Measurements from ENCODE around the gene ATP5IF1. TPM values are rescaled to one million over a fixed set of nuclear protein-coding genes. Genes with fewer than 3 reads are reported as not detected.

Gene ATP5IF1
- total and polyA plus RNA-seq, 10 of the 15 experiments (the other 5 are each of a cell fraction or from before 2014, with no cell fraction given), result 253 to 1,210 (median 418) TPM

GRCh38 chr1:28282426-28283407, 46.8 kb downstream of the ATP5IF1 start:
- in situ Hi-C loops (cut with MboI) (no loop called here), intact Hi-C loops (cut with micrococcal nuclease; ENCODE audit: unreplicated experiment) (no loop called here)
- H3K36me3 ChIP-seq (ENCODE audit: control insufficient read depth in 2 of 2, insufficient read depth in 2 of 2, low read length in 1 of 2), result peaks cover 11 to 13% of the 10 kb centered on the region in 2 experiments; a peak in 3 of 4 replicates
- FAIRE-seq (no peak), ATAC-seq (no peak), DNase-seq (ENCODE audit: low read depth, low spot score) (no peak)
- 82% methylated on average over 14 of the region's 14 CpGs for WGBS (ENCODE audit: insufficient coverage, insufficient replicate concordance, low lambda C conversion rate, missing lambda C conversion rate)
- H4K20me1 ChIP-seq (ENCODE audit: control insufficient read depth, insufficient read depth), result no peaks in the 10 kb centered on the region
- no peak overlapping the region for H2AFZ ChIP-seq (ENCODE audit: control insufficient read depth, low read depth, low read length)
- SMC1A ChIA-PET (ENCODE audit: uncharacterized antibody, unreplicated experiment), result no interaction called here
- RAD21 ChIA-PET (ENCODE audit: unreplicated experiment), result no interaction called here
- no peak for TF ChIP-seq KLF5 (IDR thresholded peaks at IDR 0.05; ENCODE audit: partially characterized antibody)
- peak; percentile 24; the same call in 1 of the 2 replicates for TF ChIP-seq POLR2A (IDR thresholded peaks at IDR 0.05; ENCODE audit: low read depth, low read length)
- no peak for TF ChIP-seq NR2C1 (IDR thresholded peaks at IDR 0.05)
- no peak for TF ChIP-seq IRF4 (IDR thresholded peaks at IDR 0.05; ENCODE audit: low read depth, low read length)
- POLR2A ChIA-PET, result no interaction called here
- CTCF ChIA-PET, result no interaction called here
- H3K9ac ChIP-seq (ENCODE audit: control insufficient read depth, insufficient read depth, low read length), result no peak overlapping the region
- no peak overlapping the region for H3K4me2 ChIP-seq (ENCODE audit: control insufficient read depth, insufficient read depth)
- no peak overlapping the region for H3K27ac ChIP-seq (ENCODE audit: control insufficient read depth, insufficient read depth)
- no peak overlapping the region for H3K4me3 ChIP-seq
- H3K4me1 ChIP-seq (ENCODE audit: control insufficient read depth, insufficient read depth, low read length), result no peaks in the 10 kb centered on the region
- no peaks in the 10 kb centered on the region for H3K27me3 ChIP-seq (replicated peaks in 1 of 2; ENCODE audit: control insufficient read depth in 2 of 2, insufficient read depth in 2 of 2, low read length in 1 of 2)
- no peaks in the 10 kb centered on the region for H3K79me2 ChIP-seq (ENCODE audit: control insufficient read depth, insufficient read depth, low read length)
- BruUV-seq (replicated peaks), result no TSS peak
- no peaks in the 10 kb centered on the region for H3K9me3 ChIP-seq (replicated peaks; ENCODE audit: control insufficient read depth, insufficient read depth, low read length)

- Histone ChIP-seq H3K4me2 (ENCODE audit: control insufficient read depth, insufficient read depth) (no peak overlapping the region), H2AFZ (ENCODE audit: control insufficient read depth, low read depth, low read length) (no peak overlapping the region), H3K4me1 (ENCODE audit: control insufficient read depth, insufficient read depth, low read length) (no peaks in the 10 kb centered on the region), H3K27ac (ENCODE audit: control insufficient read depth, insufficient read depth) (no peak overlapping the region), H3K9me3 (replicated peaks; ENCODE audit: control insufficient read depth, insufficient read depth, low read length) (no peaks in the 10 kb centered on the region), H3K4me3 (no peak overlapping the region), H3K36me3 (ENCODE audit: control insufficient read depth in 2 of 2, insufficient read depth in 2 of 2, low read length in 1 of 2) (0 out of 4 replicates have a peak, but pooled peaks cover 2 to 4% of the 10 kb centered on the region in 2 experiments), H3K9ac (ENCODE audit: control insufficient read depth, insufficient read depth, low read length) (no peak overlapping the region), H3K79me2 (ENCODE audit: control insufficient read depth, insufficient read depth, low read length) (no peaks in the 10 kb centered on the region), H4K20me1 (ENCODE audit: control insufficient read depth, insufficient read depth) (no peaks in the 10 kb centered on the region), H3K27me3 (replicated peaks in 1 of 2; ENCODE audit: control insufficient read depth in 2 of 2, insufficient read depth in 2 of 2, low read length in 1 of 2) (no peaks in the 10 kb centered on the region)
- ChIA-PET RAD21 (ENCODE audit: unreplicated experiment) (no interaction called here), CTCF (interaction anchor here (1.2 to 2.1 kb wide), 2 partner anchors 15 to 37 kb away, joined by 5 read pairs; no protein-coding TSS in a partner anchor), POLR2A (interaction anchor here (1.0 kb wide), 1 partner anchor 10 kb away, joined by 3 read pairs; no protein-coding TSS in a partner anchor), SMC1A (ENCODE audit: uncharacterized antibody, unreplicated experiment) (interaction anchor here (2.0 kb wide), 1 partner anchor 10 kb away, joined by 6 read pairs; no protein-coding TSS in a partner anchor)
- FAIRE-seq, result no peak
- ATAC-seq, result no peak
- in situ Hi-C loops (cut with MboI) (no loop called here), intact Hi-C loops (cut with micrococcal nuclease; ENCODE audit: unreplicated experiment) (no loop called here)
- BruUV-seq (replicated peaks), result no TSS peak
- DNase-seq (ENCODE audit: low read depth, low spot score), result no peak
- 43% methylated on average over 2 of the region's 2 CpGs for WGBS (ENCODE audit: insufficient coverage, insufficient replicate concordance, low lambda C conversion rate, missing lambda C conversion rate)
- no peak for TF ChIP-seq SMAD1 (IDR thresholded peaks at IDR 0.05; ENCODE audit: low read depth, partially characterized antibody)
- no peak for TF ChIP-seq TARDBP (IDR thresholded peaks at IDR 0.05; ENCODE audit: borderline replicate concordance)
- TF ChIP-seq RCOR1 (conservative IDR thresholded peaks at IDR 0.05; ENCODE audit: low read depth, low read length), result no peak
- no peak for TF ChIP-seq LARP7 (IDR thresholded peaks at IDR 0.05)
- TF ChIP-seq ZNF24 (IDR thresholded peaks at IDR 0.05), result no peak
- TF ChIP-seq, protein P1, sequence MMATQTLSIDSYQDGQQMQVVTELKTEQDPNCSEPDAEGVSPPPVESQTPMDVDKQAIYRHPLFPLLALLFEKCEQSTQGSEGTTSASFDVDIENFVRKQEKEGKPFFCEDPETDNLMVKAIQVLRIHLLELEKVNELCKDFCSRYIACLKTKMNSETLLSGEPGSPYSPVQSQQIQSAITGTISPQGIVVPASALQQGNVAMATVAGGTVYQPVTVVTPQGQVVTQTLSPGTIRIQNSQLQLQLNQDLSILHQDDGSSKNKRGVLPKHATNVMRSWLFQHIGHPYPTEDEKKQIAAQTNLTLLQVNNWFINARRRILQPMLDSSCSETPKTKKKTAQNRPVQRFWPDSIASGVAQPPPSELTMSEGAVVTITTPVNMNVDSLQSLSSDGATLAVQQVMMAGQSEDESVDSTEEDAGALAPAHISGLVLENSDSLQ (IDR thresholded peaks at IDR 0.05), result no peak
- TF ChIP-seq PML (IDR thresholded peaks at IDR 0.05; ENCODE audit: low read length), result no peak
- no peak for TF ChIP-seq EZH2 (IDR thresholded peaks at IDR 0.05; ENCODE audit: borderline replicate concordance, control insufficient read depth, low read depth, low read length)
- no peak for TF ChIP-seq ZNF622 (IDR thresholded peaks at IDR 0.05)
- TF ChIP-seq PAX5 (IDR thresholded peaks at IDR 0.05; ENCODE audit: borderline replicate concordance, low read depth, low read length), result no peak
- TF ChIP-seq, protein P2, sequence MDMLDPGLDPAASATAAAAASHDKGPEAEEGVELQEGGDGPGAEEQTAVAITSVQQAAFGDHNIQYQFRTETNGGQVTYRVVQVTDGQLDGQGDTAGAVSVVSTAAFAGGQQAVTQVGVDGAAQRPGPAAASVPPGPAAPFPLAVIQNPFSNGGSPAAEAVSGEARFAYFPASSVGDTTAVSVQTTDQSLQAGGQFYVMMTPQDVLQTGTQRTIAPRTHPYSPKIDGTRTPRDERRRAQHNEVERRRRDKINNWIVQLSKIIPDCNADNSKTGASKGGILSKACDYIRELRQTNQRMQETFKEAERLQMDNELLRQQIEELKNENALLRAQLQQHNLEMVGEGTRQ (IDR thresholded peaks at IDR 0.05; ENCODE audit: borderline replicate concordance, low read depth, low read length), result no peak
- no peak for TF ChIP-seq CEBPB (IDR thresholded peaks at IDR 0.05; ENCODE audit: borderline replicate concordance in 1 of 2, low read depth in 2 of 2, low read length in 2 of 2)
- TF ChIP-seq TCF3 (IDR thresholded peaks at IDR 0.05; ENCODE audit: borderline replicate concordance, insufficient read depth, low read depth, low read length), result no peak
Measured at GRCh38 chr1:28286111-28286510, 50.2 kb downstream of the ATP5IF1 start.
